DND-41 (cell line): ENCODE data around the gene RYR2.

Source experiments
- CTCF ChIP-seq: IDR thresholded peaks from 2 replicates; pipeline ENCODE4 v1.5.1; 2012; ENCODE audit warnings: borderline replicate concordance, low read length, moderate library complexity, mild to moderate bottlenecking; ENCODE audit not compliant: poor library complexity, severe bottlenecking; ENCODE audit errors: extremely low read depth
- EZH2 ChIP-seq: IDR thresholded peaks from 3 replicates; pipeline ENCODE4 v1.6.1; 2012; ENCODE audit warnings: borderline replicate concordance, low read depth, mild to moderate bottlenecking, moderate library complexity, low read length, inconsistent platforms; ENCODE audit not compliant: severe bottlenecking

GRCh38 chr1:237180256-237180655, 138.3 kb downstream of the RYR2 start:
- TF ChIP-seq CTCF (no peak), EZH2 (no peak)
